Transverse colon (tissue), 4 donors: Measurements from ENCODE around the gene SFT2D2. TPM values are rescaled to one million over a fixed set of nuclear protein-coding genes. Genes with fewer than 3 reads are reported as not detected.

Experiments used
- DNase-seq: peaks from one replicate; pipeline ENCODE4 v3.0.0-alpha.2; 2019
- H3K27ac ChIP-seq, 4 donors: fragments of 200-600 bp; sonication (generic); 2 replicates each; pipeline ENCODE4 v1.5.1; 2016 to 2018; ENCODE audit warnings: inconsistent platforms in 4 of 4
- H3K27me3 ChIP-seq: fragments of 200-600 bp; sonication (generic); 2 replicates; pipeline ENCODE4 v1.5.1; 2017; ENCODE audit warnings: inconsistent platforms
- H3K36me3 ChIP-seq, 4 donors: fragments of 200-600 bp; sonication (generic); 2 replicates each; pipeline ENCODE4 v1.5.1; 2017 to 2019; ENCODE audit warnings: inconsistent platforms in 4 of 4
- H3K4me1 ChIP-seq, 4 donors: fragments of 200-600 bp; sonication (generic); 2 replicates each; pipeline ENCODE4 v1.5.1; 2017 to 2020; ENCODE audit warnings: inconsistent platforms in 4 of 4
- H3K4me3 ChIP-seq, 4 donors: fragments of 200-600 bp; sonication (generic); 1 replicate in 1 of 4; 2 replicates in 3 of 4; pipeline versions ENCODE4 v1.5.1 to v1.6.1; 2017 to 2019; ENCODE audit warnings: inconsistent platforms in 4 of 4
- H3K9me3 ChIP-seq, 2 donors: fragments of 200-600 bp; sonication (generic); 2 replicates each; pipeline ENCODE4 v1.5.1; 2017 to 2019; ENCODE audit warnings: inconsistent platforms in 2 of 2
- EP300 ChIP-seq: sonication (generic); formaldehyde crosslinking; IDR thresholded peaks from one replicate; pipeline ENCODE4 v1.6.1; 2017; ENCODE audit warnings: antibody characterized with exemption, low read depth
- POLR2A ChIP-seq: fragments of 450-650 bp; IDR thresholded peaks from one replicate; pipeline ENCODE4 v1.6.1; 2016; ENCODE audit warnings: antibody characterized with exemption, mild to moderate bottlenecking, moderate library complexity
- POLR2AphosphoS5 ChIP-seq, 3 donors: sonication (generic); formaldehyde crosslinking; IDR thresholded peaks; one replicate each; pipeline ENCODE4 v1.6.1; 2016; ENCODE audit warnings: antibody characterized with exemption in 3 of 3
- WGBS, 2 donors: methylation state at CpG; one replicate each; pipeline ENCODE4 v1.1.5; 2018; ENCODE audit warnings: low coverage in 1 of 2; 5-methylcytosine and 5-hydroxymethylcytosine counted together
- in situ Hi-C, 4 donors: fragments of 200-750 bp; cut with MboI; loops; one replicate each; pipeline versions ENCODE4 v1.15.0 to v1.15.1; 2017; ENCODE audit warnings: low sequenced_read_pairs in 3 of 4, low pct_ligation_motif_present in 1 of 4, low pct_unique_long_range_greater_than_20kb in 1 of 4
- intact Hi-C: fragments of 100-400 bp; cut with DNase I; formaldehyde crosslinking; loops from one replicate; pipeline ENCODE4 v1.15.1; 2023; ENCODE audit warnings: low total_unique reads
- total RNA-seq, 4 donors: library from RNA; depleted of rRNA; stranded (reverse); fragments of >200 nt; gene quantifications; one replicate each; pipeline ENCODE4 v1.1.0, GENCODE V29; 2016
- TF ChIP-seq, protein P1 (sequence below), 5 experiments: fragments of 200-600 bp in 3 of 5; fragments of 450-650 bp in 2 of 5; sonication (generic) in 3 of 5; IDR thresholded peaks; 1 replicate in 2 of 5; 2 replicates in 3 of 5; pipeline ENCODE4 v1.5.1; 2016 to 2017; ENCODE audit warnings: antibody characterized with exemption in 5 of 5, inconsistent platforms in 3 of 5, mild to moderate bottlenecking in 2 of 5, moderate library complexity in 1 of 5

SFT2D2 gene
- total RNA-seq, 4 donors from 2014 or later, result 19.1 to 51.1 (median 38.2) TPM

DNA sequence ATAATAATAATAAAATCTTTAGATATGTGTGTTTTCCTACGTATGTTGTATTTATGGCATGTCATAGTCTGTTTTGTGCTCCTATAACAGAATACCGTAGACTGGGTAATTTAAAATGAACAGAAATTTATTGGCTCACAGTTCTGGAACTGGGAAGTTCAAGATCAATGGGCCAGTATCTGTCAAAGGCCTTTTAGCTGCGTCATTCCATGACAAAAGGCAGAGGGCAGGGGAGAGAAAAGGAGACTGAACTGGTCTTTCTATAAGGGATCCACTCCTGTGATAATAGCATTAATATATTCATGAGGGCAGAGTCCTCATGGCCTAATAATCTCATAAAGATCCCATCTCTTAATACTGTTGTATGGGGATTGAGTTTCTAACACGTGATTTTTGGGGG is 7.1 kb upstream of the SFT2D2 start:
- no peak for DNase-seq
- Histone ChIP-seq H3K4me1 (no peaks in the 10 kb centered on the region), H3K27ac (no peak overlapping the region), H3K9me3 (no peaks in the 10 kb centered on the region), H3K4me3 (no peak overlapping the region), H3K36me3 (no peaks in the 10 kb centered on the region), H3K27me3 (no peaks in the 10 kb centered on the region)
- WGBS, 2 donors, result 83 to 89% methylated on average over 4 of the region's 4 CpGs
- in situ Hi-C loops (no loop called here), intact Hi-C loops (no loop called here)
- no peak for TF ChIP-seq POLR2A
- no peak for TF ChIP-seq POLR2AphosphoS5 (IDR thresholded peaks at IDR 0.05)
- TF ChIP-seq EP300, result no peak
- TF ChIP-seq, protein P1, sequence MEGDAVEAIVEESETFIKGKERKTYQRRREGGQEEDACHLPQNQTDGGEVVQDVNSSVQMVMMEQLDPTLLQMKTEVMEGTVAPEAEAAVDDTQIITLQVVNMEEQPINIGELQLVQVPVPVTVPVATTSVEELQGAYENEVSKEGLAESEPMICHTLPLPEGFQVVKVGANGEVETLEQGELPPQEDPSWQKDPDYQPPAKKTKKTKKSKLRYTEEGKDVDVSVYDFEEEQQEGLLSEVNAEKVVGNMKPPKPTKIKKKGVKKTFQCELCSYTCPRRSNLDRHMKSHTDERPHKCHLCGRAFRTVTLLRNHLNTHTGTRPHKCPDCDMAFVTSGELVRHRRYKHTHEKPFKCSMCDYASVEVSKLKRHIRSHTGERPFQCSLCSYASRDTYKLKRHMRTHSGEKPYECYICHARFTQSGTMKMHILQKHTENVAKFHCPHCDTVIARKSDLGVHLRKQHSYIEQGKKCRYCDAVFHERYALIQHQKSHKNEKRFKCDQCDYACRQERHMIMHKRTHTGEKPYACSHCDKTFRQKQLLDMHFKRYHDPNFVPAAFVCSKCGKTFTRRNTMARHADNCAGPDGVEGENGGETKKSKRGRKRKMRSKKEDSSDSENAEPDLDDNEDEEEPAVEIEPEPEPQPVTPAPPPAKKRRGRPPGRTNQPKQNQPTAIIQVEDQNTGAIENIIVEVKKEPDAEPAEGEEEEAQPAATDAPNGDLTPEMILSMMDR (IDR thresholded peaks at IDR 0.05), result no peak

DNA sequence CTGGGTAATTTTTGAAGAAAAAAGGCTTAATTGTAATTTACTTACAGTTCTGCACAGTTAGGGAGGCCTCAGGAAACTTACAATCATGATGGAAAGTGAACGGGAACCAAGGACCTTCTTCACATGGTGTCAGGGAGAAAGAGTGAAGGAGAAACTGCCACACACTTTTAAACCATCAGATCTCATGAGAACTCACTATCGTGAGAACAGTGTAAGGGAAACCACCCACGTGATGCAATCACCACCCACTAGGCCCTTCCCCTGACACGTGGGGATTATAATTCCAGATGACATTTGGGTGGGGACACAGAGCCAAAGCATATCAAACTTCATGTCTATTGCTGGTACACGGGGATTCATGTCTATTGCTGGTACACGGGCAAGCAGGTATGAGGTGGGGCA is 5.3 kb upstream of the SFT2D2 start:
- no peaks in the 10 kb centered on the region for H3K9me3 ChIP-seq
- no peaks in the 10 kb centered on the region for H3K36me3 ChIP-seq
- WGBS, 2 donors, result 67% methylated on average over 6 of the region's 6 CpGs; no CpG with 5 or more reads in 1 of the 2 donors
- in situ Hi-C loops, result no loop called here
- H3K27ac ChIP-seq, result no peak overlapping the region
- no peaks in the 10 kb centered on the region for H3K27me3 ChIP-seq
- no peak overlapping the region for H3K4me3 ChIP-seq
- TF ChIP-seq EP300 (no peak), POLR2A (no peak), POLR2AphosphoS5 (IDR thresholded peaks at IDR 0.05) (no peak)
- TF ChIP-seq, protein P1 (IDR thresholded peaks at IDR 0.05), result no peak
- intact Hi-C loops, result no loop called here
- no peak for DNase-seq
- peaks cover 0 to 6% (median 4%) of the 10 kb centered on the region in 4 donors for H3K4me1 ChIP-seq

DNA sequence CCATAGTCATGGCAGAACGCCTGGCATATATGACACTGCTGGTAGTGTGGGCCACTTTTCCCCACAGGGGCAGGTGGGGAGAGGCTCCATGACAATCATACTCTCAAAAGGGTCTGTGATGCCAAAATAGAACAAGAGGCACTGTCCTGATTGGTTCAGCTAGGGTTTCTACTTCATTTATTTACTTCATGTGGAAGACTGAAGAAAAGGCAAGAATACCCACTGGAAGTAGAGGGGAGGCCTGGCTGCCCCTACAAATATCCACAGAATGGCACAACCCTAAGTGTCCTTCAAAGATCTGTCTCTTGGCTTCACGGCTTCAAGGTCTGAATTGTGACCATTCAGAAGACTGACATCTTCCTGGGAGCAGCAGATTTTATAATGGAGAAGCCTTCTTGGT is 4.5 kb upstream of the SFT2D2 start:
- in situ Hi-C loops, result no loop called here
- no peaks in the 10 kb centered on the region for H3K9me3 ChIP-seq
- TF ChIP-seq EP300, result no peak
- TF ChIP-seq POLR2AphosphoS5 (IDR thresholded peaks at IDR 0.05), result no peak
- TF ChIP-seq, protein P1 (IDR thresholded peaks at IDR 0.05), result no peak
- TF ChIP-seq POLR2A, result no peak
- intact Hi-C loops, result no loop called here
- no peak overlapping the region for H3K4me3 ChIP-seq
- H3K27me3 ChIP-seq, result no peaks in the 10 kb centered on the region
- H3K36me3 ChIP-seq, result no peaks in the 10 kb centered on the region
- WGBS, 2 donors, result 91% methylated on average over 2 of the region's 2 CpGs; no CpG with 5 or more reads in 1 of the 2 donors
- no peak overlapping the region for H3K27ac ChIP-seq
- peaks cover 0 to 6% (median 4%) of the 10 kb centered on the region in 4 donors for H3K4me1 ChIP-seq
- DNase-seq, result no peak

DNA sequence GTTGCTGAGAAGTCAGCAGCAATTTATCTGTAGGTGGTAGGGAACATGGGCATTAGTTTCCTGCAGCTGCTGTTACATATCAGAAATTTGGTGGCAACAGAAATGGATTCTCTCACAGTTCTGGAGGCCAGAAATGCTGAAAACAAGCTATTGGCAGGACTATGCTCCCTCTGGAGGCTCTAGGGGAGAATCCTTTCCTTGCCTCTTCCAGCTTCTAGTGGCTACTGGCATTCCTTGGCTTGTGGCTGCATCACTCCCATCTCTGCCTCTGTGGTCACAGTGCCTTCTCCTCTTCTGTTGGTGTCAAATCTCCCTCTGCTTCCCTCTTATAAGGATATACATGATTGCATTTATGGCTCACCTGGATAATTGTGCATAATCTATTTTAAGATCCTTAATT is 2.5 kb upstream of the SFT2D2 start:
- H3K4me3 ChIP-seq, result no peak overlapping the region
- DNase-seq, result no peak
- no peaks in the 10 kb centered on the region for H3K27me3 ChIP-seq
- no peaks in the 10 kb centered on the region for H3K9me3 ChIP-seq
- peaks cover 0 to 24% (median 22%) of the 10 kb centered on the region in 4 donors for H3K4me1 ChIP-seq
- H3K36me3 ChIP-seq, result no peaks in the 10 kb centered on the region
- no peak overlapping the region for H3K27ac ChIP-seq
- TF ChIP-seq POLR2AphosphoS5 (IDR thresholded peaks at IDR 0.05), result no peak
- TF ChIP-seq POLR2A, result no peak
- no peak for TF ChIP-seq EP300
- intact Hi-C loops, result no loop called here
- in situ Hi-C loops, result no loop called here
